Measurements from ENCODE around the gene PTPDC1.

Gene PTPDC1

GRCh38 chr9:94148419-94148818 is 64.2 kb downstream of the PTPDC1 start:
- no peak for DNase-seq (ENCODE audit: low read depth in 2 of 2)
- TF ChIP-seq, protein P1, sequence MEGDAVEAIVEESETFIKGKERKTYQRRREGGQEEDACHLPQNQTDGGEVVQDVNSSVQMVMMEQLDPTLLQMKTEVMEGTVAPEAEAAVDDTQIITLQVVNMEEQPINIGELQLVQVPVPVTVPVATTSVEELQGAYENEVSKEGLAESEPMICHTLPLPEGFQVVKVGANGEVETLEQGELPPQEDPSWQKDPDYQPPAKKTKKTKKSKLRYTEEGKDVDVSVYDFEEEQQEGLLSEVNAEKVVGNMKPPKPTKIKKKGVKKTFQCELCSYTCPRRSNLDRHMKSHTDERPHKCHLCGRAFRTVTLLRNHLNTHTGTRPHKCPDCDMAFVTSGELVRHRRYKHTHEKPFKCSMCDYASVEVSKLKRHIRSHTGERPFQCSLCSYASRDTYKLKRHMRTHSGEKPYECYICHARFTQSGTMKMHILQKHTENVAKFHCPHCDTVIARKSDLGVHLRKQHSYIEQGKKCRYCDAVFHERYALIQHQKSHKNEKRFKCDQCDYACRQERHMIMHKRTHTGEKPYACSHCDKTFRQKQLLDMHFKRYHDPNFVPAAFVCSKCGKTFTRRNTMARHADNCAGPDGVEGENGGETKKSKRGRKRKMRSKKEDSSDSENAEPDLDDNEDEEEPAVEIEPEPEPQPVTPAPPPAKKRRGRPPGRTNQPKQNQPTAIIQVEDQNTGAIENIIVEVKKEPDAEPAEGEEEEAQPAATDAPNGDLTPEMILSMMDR (IDR thresholded peaks at IDR 0.05; ENCODE audit: low read depth, low read length) = no peak
- H3K4me3 ChIP-seq (replicated peaks in 1 of 2; ENCODE audit: low read depth in 2 of 2, low read length in 2 of 2) = no peak overlapping the region

DNA sequence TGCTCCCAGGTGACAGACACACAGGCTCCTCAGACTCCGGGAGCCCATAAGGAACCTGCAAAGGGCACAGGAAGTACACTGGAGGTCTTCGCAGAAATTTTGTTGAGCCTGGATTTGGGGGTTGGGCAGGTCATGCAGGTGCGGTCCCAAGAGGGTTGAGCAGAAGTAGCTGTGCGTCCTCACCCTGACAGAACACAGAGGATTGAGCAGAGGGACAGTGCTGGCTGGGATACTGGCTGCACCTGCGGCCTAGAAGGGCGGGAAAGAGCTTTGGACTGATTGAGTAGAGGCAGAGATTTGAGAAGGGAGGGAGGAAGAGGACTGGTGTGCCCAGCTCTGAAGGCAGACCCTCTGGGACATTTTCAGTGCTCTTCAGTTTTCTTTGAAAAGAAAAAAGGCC is 65.4 kb downstream of the PTPDC1 start:
- TF ChIP-seq, protein P1 (IDR thresholded peaks at IDR 0.05; ENCODE audit: low read depth, low read length) = no peak
- no peak overlapping the region for H3K4me3 ChIP-seq (replicated peaks in 1 of 2; ENCODE audit: low read depth in 2 of 2, low read length in 2 of 2)
- DNase-seq (ENCODE audit: low read depth in 2 of 2) = no peak

- no peak overlapping the region for H3K4me3 ChIP-seq (replicated peaks in 1 of 2; ENCODE audit: low read depth in 2 of 2, low read length in 2 of 2)
- TF ChIP-seq, protein P1 (IDR thresholded peaks at IDR 0.05; ENCODE audit: low read depth, low read length) = no peak
- DNase-seq (ENCODE audit: low read depth in 2 of 2) = no peak
These were observed 66.1 kb downstream of the PTPDC1 start for GRCh38 chr9:94150279-94150828.

GRCh38 chr9:94150890-94151650 is 66.8 kb downstream of the PTPDC1 start:
- no peak overlapping the region for H3K4me3 ChIP-seq (replicated peaks in 1 of 2; ENCODE audit: low read depth in 2 of 2, low read length in 2 of 2)
- DNase-seq (ENCODE audit: low read depth in 2 of 2) = no peak
- TF ChIP-seq, protein P1 (IDR thresholded peaks at IDR 0.05; ENCODE audit: low read depth, low read length) = no peak

GRCh38 chr9:94153905-94154304 is 69.6 kb downstream of the PTPDC1 start:
- no peak overlapping the region for H3K4me3 ChIP-seq (replicated peaks in 1 of 2; ENCODE audit: low read depth in 2 of 2, low read length in 2 of 2)
- DNase-seq (ENCODE audit: low read depth in 2 of 2) = no peak
- TF ChIP-seq, protein P1 (IDR thresholded peaks at IDR 0.05; ENCODE audit: low read depth, low read length) = no peak

- H3K4me3 ChIP-seq (replicated peaks in 1 of 2; ENCODE audit: low read depth in 2 of 2, low read length in 2 of 2) = no peak overlapping the region
- TF ChIP-seq, protein P1 (IDR thresholded peaks at IDR 0.05; ENCODE audit: low read depth, low read length) = no peak
- no peak for DNase-seq (ENCODE audit: low read depth in 2 of 2)
These were observed 72.2 kb downstream of the PTPDC1 start for GRCh38 chr9:94156348-94157049.
